ENCODE measurements around the gene LIPC.

LIPC gene

GRCh38 chr15:58433597-58434333 lies 2.0 kb downstream of the LIPC start:
- DNase-seq (ENCODE audit: low read depth in 2 of 3, low spot score in 2 of 3), result no peak

DNA sequence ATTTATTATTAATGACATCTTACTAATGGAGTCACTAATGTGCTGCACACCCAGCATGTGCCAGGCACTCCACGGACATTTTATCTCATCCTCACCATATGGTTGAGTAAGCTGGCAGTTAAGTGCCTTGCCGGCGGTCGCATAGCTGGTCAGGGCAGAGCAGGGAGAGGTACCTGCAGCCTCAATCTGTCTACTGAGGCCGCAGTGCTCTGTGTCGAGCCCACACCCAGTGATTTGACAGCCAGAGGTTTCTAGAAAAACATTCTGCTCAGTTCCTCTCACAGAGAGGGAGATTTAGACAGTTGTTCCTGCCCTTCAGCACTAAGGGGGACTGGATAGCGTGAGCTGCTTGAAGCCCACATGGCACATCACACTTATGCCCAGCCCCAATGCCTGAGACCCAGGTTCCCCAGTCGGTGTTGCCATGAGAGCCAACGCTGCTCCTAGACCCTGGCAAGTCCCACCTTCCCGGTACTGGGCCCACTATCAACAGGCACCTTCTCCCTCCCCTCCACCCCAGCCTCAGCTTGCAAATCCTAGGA lies 2.6 kb downstream of the LIPC start:
- no peak for DNase-seq (ENCODE audit: low read depth in 2 of 3, low spot score in 2 of 3)

DNA sequence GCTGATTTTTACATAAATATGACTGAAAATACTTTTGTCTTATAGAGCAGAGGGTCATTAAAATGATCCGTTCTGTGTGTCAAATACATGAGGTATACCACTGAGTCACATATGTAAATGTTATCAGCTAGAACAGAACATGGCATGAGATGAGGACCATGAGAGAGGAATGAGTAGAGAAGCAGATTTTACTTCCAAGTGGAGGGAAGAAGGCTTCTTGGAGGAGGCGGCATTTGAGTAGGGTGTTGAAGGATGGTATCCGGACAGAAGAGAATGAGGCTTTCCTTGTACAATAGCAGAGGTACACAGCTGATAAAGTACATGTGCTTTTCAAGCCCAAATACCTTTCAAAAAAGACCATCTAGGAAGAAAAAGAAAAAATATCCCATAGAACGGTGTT lies 4.8 kb downstream of the LIPC start:
- no peak for DNase-seq (ENCODE audit: low read depth in 2 of 3, low spot score in 2 of 3)

GRCh38 chr15:58437531-58438105 lies 5.8 kb downstream of the LIPC start:
- no peak for DNase-seq (ENCODE audit: low read depth in 2 of 3, low spot score in 2 of 3)

DNA sequence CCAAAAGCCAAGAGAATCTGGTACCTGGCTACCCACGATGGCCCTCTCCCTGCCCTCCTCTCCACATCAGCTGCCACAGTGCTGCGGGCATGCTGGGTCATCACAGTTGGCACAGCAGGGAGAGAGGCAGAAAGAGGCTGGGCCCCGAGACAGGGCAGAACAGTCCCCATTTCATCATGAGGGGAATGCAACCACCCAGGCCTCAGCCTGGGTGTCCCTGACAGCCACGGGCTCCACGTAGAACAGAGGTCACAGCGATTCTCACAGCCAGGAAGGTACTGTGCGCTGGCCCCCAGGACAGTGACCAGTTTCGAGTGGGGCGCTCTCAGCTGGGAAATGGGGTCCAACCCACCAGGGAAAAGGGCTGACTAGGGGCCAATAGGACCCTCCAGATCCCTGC lies 6.3 kb downstream of the LIPC start:
- DNase-seq (ENCODE audit: low read depth in 2 of 3, low spot score in 2 of 3), result no peak

- DNase-seq (ENCODE audit: low read depth in 2 of 3, low spot score in 2 of 3), result no peak
Measured at GRCh38 chr15:58438956-58439355, 7.2 kb downstream of the LIPC start.

DNA sequence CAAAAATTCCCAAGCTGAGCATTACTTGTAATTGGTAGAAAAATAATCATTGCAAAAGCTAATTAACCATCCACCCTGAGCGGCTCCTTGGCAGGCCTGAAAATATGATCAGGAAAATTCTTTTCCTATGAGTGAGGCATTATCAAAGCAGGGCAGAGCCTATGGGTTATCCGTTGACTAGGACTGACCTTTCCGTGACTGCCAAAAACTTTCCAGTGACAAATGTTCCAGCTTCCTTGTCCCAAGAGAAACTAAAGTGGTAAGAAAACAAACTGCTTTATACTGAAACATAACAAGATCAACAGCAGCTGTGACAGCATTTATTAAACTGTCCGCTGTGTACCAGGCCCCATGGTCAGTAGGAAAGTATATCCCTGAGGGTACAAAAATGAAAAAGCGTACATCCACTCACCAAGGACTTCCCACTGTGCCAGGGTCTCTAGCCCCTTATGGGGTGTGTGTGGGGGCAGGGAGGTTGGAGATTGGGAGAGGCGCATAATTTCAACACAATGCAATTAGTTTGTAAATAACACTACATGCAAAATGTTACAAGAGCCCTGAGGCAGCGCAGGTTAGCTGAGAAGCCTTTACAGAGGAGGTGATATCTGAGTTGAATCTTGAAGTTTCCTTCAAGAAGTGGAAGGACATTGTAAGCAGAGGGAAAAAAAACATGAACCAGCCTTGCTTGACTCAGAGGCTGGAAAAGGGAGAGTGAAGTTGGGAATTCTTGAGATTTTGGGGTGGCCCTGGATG lies 8.5 kb downstream of the LIPC start:
- no peak for DNase-seq (ENCODE audit: low read depth in 2 of 3, low spot score in 2 of 3)

DNA sequence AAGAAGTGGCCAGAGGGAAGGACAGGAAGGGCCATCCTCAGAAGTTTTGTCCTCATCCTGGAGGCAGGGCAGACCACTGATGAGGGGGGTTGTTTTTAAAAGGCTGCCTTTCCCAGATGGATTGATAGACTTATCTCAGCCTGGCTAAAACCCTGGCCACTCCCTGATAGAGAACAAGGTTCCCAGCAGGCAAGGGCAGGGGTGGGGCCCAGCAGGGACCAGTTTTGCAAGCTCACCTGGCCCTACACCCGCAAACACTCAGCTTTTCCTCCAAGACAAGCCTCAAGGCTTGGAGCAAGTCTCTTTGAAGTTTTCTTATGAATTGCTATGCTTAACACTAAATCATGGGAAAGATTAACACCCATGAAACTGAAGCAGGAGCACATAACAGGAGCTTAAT lies 9.1 kb downstream of the LIPC start:
- no peak for DNase-seq (ENCODE audit: low read depth in 2 of 3, low spot score in 2 of 3)

DNA sequence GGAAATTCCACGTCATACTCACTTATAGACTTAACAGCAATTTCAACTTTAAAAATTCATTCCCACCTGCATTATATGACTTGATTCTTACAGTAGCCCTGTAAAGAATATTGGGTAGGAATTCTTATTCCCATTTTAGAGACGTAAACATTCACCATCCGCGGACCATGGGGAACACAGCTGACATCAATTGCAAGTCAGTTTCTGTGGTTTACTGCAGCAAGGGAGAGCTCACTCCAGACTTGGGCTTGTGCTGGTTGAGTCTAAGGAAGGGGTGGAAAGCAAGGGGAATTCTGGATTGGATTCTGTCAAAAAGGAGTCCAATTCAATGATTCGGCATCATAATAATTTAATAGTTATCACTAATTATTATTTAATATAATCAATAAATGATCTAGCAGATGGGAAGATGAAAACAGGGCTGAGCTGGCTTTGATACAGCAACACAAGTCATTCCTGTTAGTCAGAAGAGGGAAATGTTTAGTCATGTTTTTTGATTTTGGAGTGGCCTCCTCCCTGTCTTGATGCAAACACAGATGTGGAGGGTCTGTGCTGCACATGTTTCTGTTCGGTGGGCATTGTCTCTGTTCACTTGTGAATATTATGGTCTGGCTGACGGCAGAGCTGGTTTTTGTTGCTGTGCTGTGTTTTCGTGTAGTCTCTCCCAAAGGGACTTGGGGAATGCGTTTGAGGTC lies 9.7 kb downstream of the LIPC start:
- no peak for DNase-seq (ENCODE audit: low read depth in 2 of 3, low spot score in 2 of 3)

DNA sequence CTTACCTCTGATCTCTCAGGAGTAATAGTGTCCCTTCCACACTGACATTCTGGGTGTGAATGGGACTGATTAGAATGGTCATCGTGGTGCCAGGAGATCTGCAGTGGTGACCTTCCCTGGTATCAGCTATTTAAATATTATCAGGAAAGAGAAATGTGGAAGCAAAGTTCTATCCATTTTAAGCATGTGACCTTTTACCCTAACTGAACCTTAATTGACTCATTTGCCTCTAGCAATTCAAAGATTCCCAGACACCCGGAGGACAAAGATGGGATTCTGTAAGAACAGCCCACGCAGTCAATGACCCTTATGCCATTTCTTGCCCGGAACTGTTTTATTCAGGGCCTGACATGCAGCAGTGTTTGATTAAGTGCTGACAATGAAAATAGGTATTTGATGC lies 10.3 kb downstream of the LIPC start:
- DNase-seq (ENCODE audit: low read depth in 2 of 3, low spot score in 2 of 3), result no peak

- DNase-seq (ENCODE audit: low read depth in 2 of 3, low spot score in 2 of 3), result no peak
Measured at GRCh38 chr15:58443308-58443707, 11.5 kb downstream of the LIPC start.

GRCh38 chr15:58444056-58444455 lies 12.3 kb downstream of the LIPC start:
- no peak for DNase-seq (ENCODE audit: low read depth in 2 of 3, low spot score in 2 of 3)

GRCh38 chr15:58444658-58445332 lies 13.0 kb downstream of the LIPC start:
- DNase-seq (ENCODE audit: low read depth in 2 of 3, low spot score in 2 of 3), result no peak

DNA sequence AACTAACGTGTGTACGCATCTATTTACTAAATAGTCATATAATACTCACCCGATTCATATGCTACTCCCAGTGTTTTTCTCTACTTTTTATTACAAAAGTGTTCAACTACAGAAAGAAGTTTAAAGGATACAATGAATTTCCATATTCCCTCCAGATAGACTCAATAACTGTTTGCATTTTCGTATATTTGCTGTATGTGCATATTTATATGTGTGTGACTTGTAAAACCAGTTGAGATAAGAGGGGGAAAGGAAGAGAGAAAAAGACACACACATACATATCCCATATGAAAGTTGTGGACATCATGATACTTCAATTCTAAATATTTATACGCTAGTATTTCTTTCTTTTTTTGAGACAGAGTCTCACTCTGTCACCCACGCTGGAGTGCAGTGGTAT lies 14.1 kb downstream of the LIPC start:
- DNase-seq (ENCODE audit: low read depth in 2 of 3, low spot score in 2 of 3), result no peak

DNA sequence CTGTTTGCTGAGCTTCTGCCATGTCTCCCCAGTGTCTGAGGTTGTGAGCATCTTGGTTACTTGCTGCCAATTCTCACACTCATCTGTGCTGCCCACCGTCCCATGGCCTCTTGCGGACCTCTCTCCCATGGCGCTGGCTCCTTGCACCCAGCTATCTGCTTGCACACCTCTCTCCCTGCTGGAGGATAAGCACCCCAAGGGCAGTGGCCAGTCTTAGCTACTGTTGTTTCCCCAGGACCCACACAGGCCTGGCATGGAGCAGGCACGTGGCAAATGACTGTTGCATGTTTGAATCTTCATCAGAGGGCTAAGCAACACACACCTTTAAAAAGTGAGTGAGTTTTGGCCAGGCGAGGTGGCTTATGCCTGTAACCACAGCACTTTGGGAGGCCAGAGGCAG lies 14.7 kb downstream of the LIPC start:
- DNase-seq (ENCODE audit: low read depth in 2 of 3, low spot score in 2 of 3), result no peak

GRCh38 chr15:58447271-58448010 lies 15.7 kb downstream of the LIPC start:
- no peak for DNase-seq (ENCODE audit: low read depth in 2 of 3, low spot score in 2 of 3)

DNA sequence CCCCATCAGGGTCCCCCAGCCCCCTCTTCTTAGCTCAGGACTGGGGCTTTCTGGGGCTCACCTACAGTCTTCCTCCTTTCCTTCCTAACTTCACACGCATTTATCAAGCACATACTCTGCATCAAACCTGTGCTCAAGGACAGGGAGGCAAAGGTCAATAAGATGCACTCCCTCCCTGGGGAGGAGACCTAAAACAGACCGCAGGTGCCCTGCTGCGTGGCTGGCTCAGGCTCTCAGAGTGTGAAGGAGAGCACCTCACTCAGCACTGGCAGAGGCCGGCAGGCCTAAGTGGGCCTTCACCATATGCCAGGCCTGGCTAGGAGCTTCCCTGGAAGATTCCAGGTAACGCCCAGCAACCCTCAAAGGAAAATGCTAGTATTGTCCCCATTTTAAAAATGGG lies 16.5 kb downstream of the LIPC start:
- DNase-seq (ENCODE audit: low read depth in 2 of 3, low spot score in 2 of 3), result no peak

- DNase-seq (ENCODE audit: low read depth in 2 of 3, low spot score in 2 of 3), result no peak
Measured at GRCh38 chr15:58448906-58449305, 17.1 kb downstream of the LIPC start.

GRCh38 chr15:58451826-58452225 lies 20.0 kb downstream of the LIPC start:
- DNase-seq (ENCODE audit: low read depth in 2 of 3, low spot score in 2 of 3), result no peak

GRCh38 chr15:58452775-58453174 lies 21.0 kb downstream of the LIPC start:
- DNase-seq (ENCODE audit: low read depth in 2 of 3, low spot score in 2 of 3), result no peak
